ENCODE measurements around the gene DEGS2.

Gene DEGS2

GRCh38 chr14:100147691-100148464 is 11.6 kb downstream of the DEGS2 start:
- DNase-seq, result no peak

GRCh38 chr14:100147181-100147631 is 12.2 kb downstream of the DEGS2 start:
- DNase-seq, result peak; percentile 70

GRCh38 chr14:100146531-100147091 is 12.8 kb downstream of the DEGS2 start:
- DNase-seq, result peak; percentile 50

GRCh38 chr14:100145682-100146464 is 13.6 kb downstream of the DEGS2 start:
- DNase-seq, result no peak

GRCh38 chr14:100144996-100145646 is 14.3 kb downstream of the DEGS2 start:
- DNase-seq, result no peak

DNA sequence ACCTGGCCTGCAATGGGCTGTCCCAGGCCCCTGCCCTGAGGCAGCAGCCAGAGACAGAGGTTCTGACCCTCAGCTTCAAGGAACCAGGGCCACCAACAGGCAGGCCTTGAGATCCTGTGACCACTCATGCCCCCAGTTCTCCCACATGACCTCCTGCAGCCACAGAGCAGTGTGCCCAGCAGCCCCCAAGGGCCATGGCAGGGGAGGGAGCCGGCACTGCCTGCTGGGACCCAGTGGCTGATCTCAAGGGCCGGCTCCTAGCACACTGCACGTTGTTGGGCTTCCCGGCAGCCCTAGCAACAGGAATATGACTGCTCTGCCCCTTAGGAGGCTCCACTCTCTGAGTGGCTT is 14.8 kb downstream of the DEGS2 start:
- no peak for DNase-seq

GRCh38 chr14:100143934-100144333 is 15.5 kb downstream of the DEGS2 start:
- DNase-seq, result no peak

DNA sequence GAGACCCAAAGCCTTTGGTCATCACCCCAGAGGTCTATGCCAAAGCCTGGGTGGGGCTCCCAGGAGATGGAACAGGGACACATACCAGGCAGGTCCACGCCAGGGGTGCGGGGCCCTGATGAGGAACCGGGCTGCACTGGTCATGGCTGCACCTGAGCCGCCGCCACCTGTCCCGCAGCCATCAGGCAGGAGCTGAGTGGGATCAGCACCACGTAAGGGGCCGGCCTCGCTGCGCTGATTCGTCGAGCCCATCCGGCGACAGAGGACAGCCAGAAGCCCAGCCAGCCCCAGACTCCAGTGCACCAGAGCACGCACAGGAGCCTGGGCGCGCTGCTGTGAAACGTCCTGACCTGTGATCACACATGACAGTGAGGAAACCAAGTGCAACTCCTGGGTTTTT is 15.9 kb downstream of the DEGS2 start:
- DNase-seq, result no peak

DNA sequence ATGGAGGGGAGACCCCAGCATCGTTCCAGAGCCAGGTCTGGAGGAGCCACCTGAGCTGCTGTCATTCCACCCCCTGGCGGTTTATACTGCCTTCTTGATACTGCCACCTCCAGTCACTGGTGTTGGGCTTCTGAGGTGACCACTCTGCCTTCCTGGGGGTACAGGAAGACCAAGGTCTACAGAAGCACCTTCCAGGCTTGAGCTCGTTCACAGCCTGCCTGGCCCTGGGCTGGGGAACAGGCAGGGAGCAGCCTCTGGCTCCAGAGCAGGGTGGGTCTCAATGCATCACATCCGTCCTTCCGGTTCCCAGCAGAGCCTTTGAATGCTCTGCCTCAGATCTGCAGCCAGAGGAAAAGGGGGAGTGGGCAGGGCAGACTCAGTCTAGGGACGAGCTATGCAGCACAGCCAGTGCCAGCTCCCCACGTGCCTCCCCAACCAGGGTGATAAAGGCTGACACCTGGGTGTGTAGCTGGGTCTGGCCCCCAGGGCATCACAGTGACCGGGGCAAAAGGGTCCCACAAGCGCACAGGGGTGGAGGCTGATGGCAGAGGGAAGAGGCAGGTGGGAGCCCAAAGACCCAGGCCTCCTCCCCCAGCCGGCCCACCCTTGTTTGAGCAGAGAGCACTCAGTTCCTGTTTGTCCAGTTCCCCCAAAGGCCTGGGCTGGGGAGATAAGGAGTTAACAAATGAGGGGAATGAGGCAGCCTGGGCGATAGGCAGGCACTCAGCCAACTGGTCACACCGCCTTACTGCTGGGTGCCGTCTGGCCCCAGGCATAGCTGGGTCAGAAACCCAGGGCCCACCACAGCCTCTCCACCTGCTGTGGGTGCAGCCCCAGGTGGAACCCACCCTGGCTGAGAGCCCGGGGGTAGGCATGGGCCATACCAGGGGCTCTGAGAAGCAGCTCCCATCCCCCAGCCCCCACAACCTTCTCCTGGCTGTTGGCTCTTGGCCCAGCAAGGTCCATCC is 17.1 kb downstream of the DEGS2 start:
- no peak for DNase-seq

GRCh38 chr14:100141098-100141497 is 18.3 kb downstream of the DEGS2 start:
- no peak for DNase-seq

GRCh38 chr14:100140452-100141078 is 18.9 kb downstream of the DEGS2 start:
- DNase-seq, result no peak

- DNase-seq, result no peak
These were observed 20.5 kb downstream of the DEGS2 start for GRCh38 chr14:100138955-100139354.

DNA sequence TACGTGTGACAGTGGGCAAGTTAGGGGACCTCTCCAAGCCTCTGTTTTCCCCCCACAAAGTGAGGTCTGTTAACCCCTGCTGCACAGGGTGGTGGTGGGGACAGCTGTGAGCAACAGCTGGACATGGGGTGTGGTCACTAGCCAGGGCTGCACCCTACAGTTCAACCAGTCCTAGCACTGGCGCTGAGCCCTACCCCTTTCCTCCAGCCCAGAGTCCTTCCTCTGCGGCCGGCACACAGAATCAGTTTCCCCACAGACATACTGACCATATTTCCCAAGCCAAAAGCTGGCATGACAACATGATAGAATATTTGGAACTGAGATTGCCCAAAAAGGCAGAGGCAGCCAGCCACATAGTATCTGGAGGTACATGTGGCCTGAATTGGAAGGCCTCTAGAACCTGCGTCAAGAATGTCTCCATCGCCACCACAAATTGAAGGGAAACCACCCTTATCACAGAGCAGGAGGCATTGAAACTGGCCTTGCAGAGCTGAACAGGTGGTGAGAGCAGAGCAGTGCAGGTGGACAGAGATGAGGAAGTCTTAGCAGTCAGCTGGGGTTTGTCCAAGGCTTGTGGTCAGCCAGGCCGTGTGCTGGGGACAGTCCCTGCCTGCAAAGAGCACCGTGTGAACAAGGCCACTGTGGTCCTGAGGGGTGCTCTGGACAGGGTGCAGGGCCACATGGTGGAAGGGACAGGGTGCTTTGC is 21.2 kb downstream of the DEGS2 start:
- DNase-seq, result no peak

- no peak for DNase-seq
These were observed 22.3 kb downstream of the DEGS2 start for GRCh38 chr14:100137173-100137572.

GRCh38 chr14:100135784-100136183 is 23.7 kb downstream of the DEGS2 start:
- DNase-seq, result no peak

- no peak for DNase-seq
These were observed 24.4 kb downstream of the DEGS2 start for GRCh38 chr14:100135073-100135472.

- no peak for DNase-seq
These were observed 24.9 kb downstream of the DEGS2 start for GRCh38 chr14:100134586-100134985.

DNA sequence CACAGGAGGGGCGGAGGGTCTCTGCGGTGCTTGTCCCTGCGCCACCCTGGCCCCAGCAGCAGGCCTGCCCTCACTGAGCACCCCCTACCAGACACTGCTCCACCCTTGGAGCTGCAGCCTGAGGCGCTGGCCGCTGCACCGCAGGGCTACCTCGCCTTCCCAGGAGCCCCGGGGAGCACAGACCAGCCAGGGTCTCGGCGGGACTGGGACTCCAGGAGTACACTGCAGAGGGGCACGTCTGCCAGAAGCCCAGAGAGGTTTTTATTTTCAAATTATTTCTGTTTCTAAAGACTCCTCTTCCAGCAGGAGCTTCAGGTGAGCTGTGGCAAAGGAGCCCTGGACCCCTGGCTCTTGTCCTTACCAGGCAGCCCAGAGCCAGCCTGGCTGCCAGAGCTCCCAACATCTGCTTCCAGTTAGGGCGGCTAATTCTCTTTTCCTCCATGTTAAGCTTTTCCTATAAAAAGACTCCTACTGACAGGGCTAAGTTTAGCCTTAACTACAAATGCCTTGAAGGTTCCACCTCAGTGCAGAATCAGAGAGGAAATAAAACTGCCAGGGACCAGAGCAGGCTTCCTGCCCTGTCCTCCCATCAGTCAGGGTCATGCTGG is 26.4 kb downstream of the DEGS2 start:
- no peak for DNase-seq

DNA sequence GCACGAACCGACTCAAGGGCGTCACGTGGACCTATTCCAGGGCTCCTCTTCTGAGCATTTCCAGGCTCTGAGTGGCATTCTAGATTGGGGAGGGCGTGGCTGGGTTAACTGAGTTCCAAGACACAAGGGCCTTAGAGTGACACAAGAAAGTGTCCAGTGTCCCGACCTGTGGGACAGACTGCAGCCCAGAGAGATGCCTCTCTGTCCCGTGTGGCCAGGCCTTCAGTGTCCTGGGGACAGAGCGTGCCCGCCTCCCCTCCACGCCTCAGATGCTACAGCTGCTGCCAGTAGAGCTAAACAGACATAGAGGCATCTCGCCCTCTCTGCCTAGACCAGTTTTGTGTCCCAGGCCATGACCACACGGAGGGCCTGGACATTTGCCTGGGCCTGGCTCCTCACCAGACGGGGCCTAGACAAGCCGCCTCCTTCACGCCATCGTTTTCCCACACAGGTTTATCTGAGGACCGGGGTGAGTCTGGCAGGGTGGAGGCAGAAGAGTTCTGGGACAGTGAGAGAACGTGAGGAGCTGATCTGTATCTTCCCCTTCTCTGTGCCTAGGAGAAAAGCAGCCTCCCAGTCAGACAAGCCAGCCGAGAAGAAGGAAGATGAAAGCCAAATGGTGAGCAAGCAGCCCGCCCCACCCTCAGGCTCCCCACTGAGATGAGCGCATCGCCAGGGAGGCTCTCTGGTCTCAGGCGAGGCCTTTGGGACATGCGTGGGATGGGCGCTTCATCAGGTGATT is 27.1 kb downstream of the DEGS2 start:
- no peak for DNase-seq

GRCh38 chr14:100131181-100131580 is 28.3 kb downstream of the DEGS2 start:
- DNase-seq, result no peak
